Activated CD4-positive, alpha-beta memory T cell treated with anti-CD3 and anti-CD28 coated beads for 36 hours (primary cell): ENCODE data around the gene B3GALT4. TPM values are rescaled to one million over a fixed set of nuclear protein-coding genes. Genes with fewer than 3 reads are reported as not detected.
A peak's percentile ranks its signal among the peaks of the same experiment; 100 is the strongest.

ENCODE experiments used
- CTCF ChIA-PET: fragments of 350-600 bp; sonication (Branson Sonifier 250); formaldehyde crosslinking; loops from one replicate; lab custom pipeline; 2021; ENCODE audit warnings: antibody characterized with exemption, inconsistent platforms; lab: Charles Lee
- POLR2A ChIA-PET: fragments of 350-600 bp; sonication (Branson Sonifier 250); formaldehyde crosslinking; loops from one replicate; lab custom pipeline; 2021; ENCODE audit warnings: antibody characterized with exemption; lab: Charles Lee
- DNase-seq: peaks from one replicate; pipeline ENCODE4 v3.0.0-alpha.2; 2020
- H3K27ac Mint-ChIP-seq: one replicate; pipeline ENCODE4 v1.8.0; 2021; ENCODE audit warnings: mixed read lengths
- H3K27me3 Mint-ChIP-seq: one replicate; pipeline ENCODE4 v1.8.0; 2021; ENCODE audit warnings: mixed read lengths
- H3K36me3 Mint-ChIP-seq: one replicate; pipeline ENCODE4 v1.8.0; 2021; ENCODE audit warnings: mixed read lengths
- H3K4me1 Mint-ChIP-seq: one replicate; pipeline ENCODE4 v1.8.0; 2021; ENCODE audit warnings: low read depth, mixed read lengths
- H3K4me3 Mint-ChIP-seq: one replicate; pipeline ENCODE4 v1.8.0; 2021; ENCODE audit warnings: mild to moderate bottlenecking, mixed read lengths
- H3K9me3 Mint-ChIP-seq: one replicate; pipeline ENCODE4 v1.8.0; 2021; ENCODE audit warnings: mixed read lengths
- intact Hi-C: fragments of 100-400 bp; cut with micrococcal nuclease; formaldehyde crosslinking; loops from one replicate; pipeline ENCODE4 v1.15.1; 2023
- total RNA-seq, 2 experiments: library from RNA; stranded (reverse); gene quantifications; one replicate each; pipeline ENCODE4 v1.2.3, GENCODE V29; 2021

B3GALT4 gene
- total RNA-seq, 2 experiments from 2014 or later: 5.9 to 6.7 TPM

- peak overlapping the region; percentile 94 for H3K4me3 Mint-ChIP-seq
- H3K27me3 Mint-ChIP-seq: no peaks in the 10 kb centered on the region
- no peaks in the 10 kb centered on the region for H3K9me3 Mint-ChIP-seq
- intact Hi-C loops: loop anchor here (1.0 to 10.0 kb wide), 2 partner anchors 45 to 258 kb away; partner anchors contain the start of gene RPS18
- POLR2A ChIA-PET: interaction anchor here (1.1 to 3.0 kb wide), 5 partner anchors 18 to 254 kb away, joined by 3 to 14 read pairs (median 7); partner anchors contain the start of genes B3GALT4, RGL2, RPS18 and VPS52
- peaks cover 77% of the 10 kb centered on the region for H3K4me1 Mint-ChIP-seq
- CTCF ChIA-PET: interaction anchor here (0.8 to 2.3 kb wide), 2 partner anchors 17 to 75 kb away, joined by 4 to 15 read pairs; partner anchors contain the start of gene KIFC1
- peaks cover 53% of the 10 kb centered on the region for H3K36me3 Mint-ChIP-seq
- no peak for DNase-seq
- H3K27ac Mint-ChIP-seq: peak overlapping the region; percentile 57
Measured at GRCh38 chr6:33316603-33317418, 39.9 kb downstream of the B3GALT4 start.

- intact Hi-C loops: loop anchor here (1.0 to 10.0 kb wide), 2 partner anchors 45 to 257 kb away; partner anchors contain the start of gene RPS18
- Mint-ChIP-seq H3K4me3 (peak overlapping the region; percentile 94), H3K27me3 (no peaks in the 10 kb centered on the region), H3K4me1 (peaks cover 76% of the 10 kb centered on the region), H3K27ac (peak overlapping the region; percentile 57), H3K36me3 (peaks cover 53% of the 10 kb centered on the region), H3K9me3 (no peaks in the 10 kb centered on the region)
- CTCF ChIA-PET: interaction anchor here (0.8 to 2.3 kb wide), 4 partner anchors 18 to 75 kb away, joined by 4 to 15 read pairs (median 8); partner anchors contain the start of genes B3GALT4 and KIFC1
- POLR2A ChIA-PET: interaction anchor here (1.0 to 3.0 kb wide), 8 partner anchors 19 to 347 kb away, joined by 3 to 14 read pairs (median 4); partner anchors contain the start of genes B3GALT4, RGL2, RPS18 and VPS52
- DNase-seq: no peak
Measured at GRCh38 chr6:33317419-33317668, 40.4 kb downstream of the B3GALT4 start.

GRCh38 chr6:33317669-33318425, 40.9 kb downstream of the B3GALT4 start, which contains the start of gene ZBTB22:
ZBTB22 (minus strand) TSS chr6:33317744; CDS start chr6:33316916, 828 bp downstream.
- POLR2A ChIA-PET: interaction anchor here (0.6 to 3.0 kb wide), 10 partner anchors 19 to 347 kb away, joined by 3 to 14 read pairs (median 4); partner anchors contain the start of genes B3GALT4, RGL2, RPS18 and VPS52
- H3K27me3 Mint-ChIP-seq: no peaks in the 10 kb centered on the region
- peak; percentile 97 for DNase-seq
- no peaks in the 10 kb centered on the region for H3K9me3 Mint-ChIP-seq
- H3K4me1 Mint-ChIP-seq: peaks cover 71% of the 10 kb centered on the region
- peak within 1 kb of the TSS; percentile 94 for H3K4me3 Mint-ChIP-seq
- intact Hi-C loops: loop anchor here (1.0 to 10.0 kb wide), 2 partner anchors 46 to 257 kb away; partner anchors contain the start of gene RPS18
- H3K36me3 Mint-ChIP-seq: peaks cover 52% of the 10 kb centered on the region
- H3K27ac Mint-ChIP-seq: peak within 1 kb of the TSS; percentile 95
- CTCF ChIA-PET: interaction anchor here (0.7 to 2.3 kb wide), 7 partner anchors 18 to 137 kb away, joined by 3 to 15 read pairs (median 4); partner anchors contain the start of genes B3GALT4, CUTA, KIFC1 and ZBTB9

GRCh38 chr6:33318426-33319073, 41.6 kb downstream of the B3GALT4 start:
- intact Hi-C loops: loop anchor here (10.0 kb wide), 1 partner anchor 256 kb away; no protein-coding TSS in a partner anchor
- Mint-ChIP-seq H3K4me3 (peak overlapping the region; percentile 94), H3K27ac (peak overlapping the region; percentile 95), H3K4me1 (peaks cover 73% of the 10 kb centered on the region), H3K36me3 (peaks cover 46% of the 10 kb centered on the region), H3K27me3 (no peaks in the 10 kb centered on the region), H3K9me3 (no peaks in the 10 kb centered on the region)
- no peak for DNase-seq
- ChIA-PET CTCF (interaction anchor here (0.7 to 2.3 kb wide), 6 partner anchors 19 to 453 kb away, joined by 3 to 15 read pairs (median 6); partner anchors contain the start of genes B3GALT4 and CUTA), POLR2A (interaction anchor here (0.6 to 3.0 kb wide), 9 partner anchors 20 to 348 kb away, joined by 3 to 14 read pairs (median 4); partner anchors contain the start of genes RGL2, RPS18 and VPS52)

- peaks cover 43% of the 10 kb centered on the region for H3K36me3 Mint-ChIP-seq
Measured at GRCh38 chr6:33319939-33320314, 43.0 kb downstream of the B3GALT4 start.

GRCh38 chr6:33320315-33321181, 43.6 kb downstream of the B3GALT4 start:
- DNase-seq: no peak
- intact Hi-C loops: no loop called here
- peaks cover 43% of the 10 kb centered on the region for H3K36me3 Mint-ChIP-seq
- H3K4me3 Mint-ChIP-seq: peak overlapping the region; percentile 89
- ChIA-PET POLR2A (no interaction called here), CTCF (interaction anchor here (1.1 to 1.5 kb wide), 3 partner anchors 21 to 43 kb away, joined by 3 to 5 read pairs (median 4); partner anchors contain the start of gene B3GALT4)
- H3K27me3 Mint-ChIP-seq: no peaks in the 10 kb centered on the region
- peak overlapping the region; percentile 98 for H3K27ac Mint-ChIP-seq
- H3K4me1 Mint-ChIP-seq: peaks cover 72% of the 10 kb centered on the region
- H3K9me3 Mint-ChIP-seq: no peaks in the 10 kb centered on the region

More at GRCh38 chr6:33319939-33320314, 43.0 kb downstream of the B3GALT4 start:
- Mint-ChIP-seq H3K27ac (peak overlapping the region; percentile 98), H3K27me3 (no peaks in the 10 kb centered on the region), H3K4me1 (peaks cover 78% of the 10 kb centered on the region), H3K4me3 (no peak overlapping the region), H3K9me3 (no peaks in the 10 kb centered on the region)
- DNase-seq: no peak
- ChIA-PET POLR2A (no interaction called here), CTCF (no interaction called here)
- intact Hi-C loops: loop anchor here (10.0 kb wide), 1 partner anchor 255 kb away; no protein-coding TSS in a partner anchor

- CTCF ChIA-PET: interaction anchor here (1.1 to 1.5 kb wide), 3 partner anchors 22 to 44 kb away, joined by 3 to 5 read pairs (median 4); partner anchors contain the start of gene B3GALT4
- H3K27ac Mint-ChIP-seq: peak overlapping the region; percentile 98
Measured at GRCh38 chr6:33321227-33321626, 44.3 kb downstream of the B3GALT4 start.

GRCh38 chr6:33323623-33323948, 46.7 kb downstream of the B3GALT4 start:
- Mint-ChIP-seq H3K9me3 (no peaks in the 10 kb centered on the region), H3K4me1 (peaks cover 47% of the 10 kb centered on the region), H3K27ac (peak overlapping the region; percentile 98), H3K27me3 (no peaks in the 10 kb centered on the region), H3K4me3 (peak overlapping the region; percentile 89), H3K36me3 (peaks cover 37% of the 10 kb centered on the region)
- no peak for DNase-seq
- CTCF ChIA-PET: interaction anchor here (1.0 to 1.1 kb wide), 2 partner anchors 83 to 102 kb away, joined by 3 read pairs; no protein-coding TSS in a partner anchor
- POLR2A ChIA-PET: interaction anchor here (0.7 to 1.1 kb wide), 5 partner anchors 19 to 247 kb away, joined by 3 to 5 read pairs (median 4); partner anchors contain the start of genes RGL2 and ZBTB9
- intact Hi-C loops: loop anchor here (1.0 kb wide), 4 partner anchors 9 to 87 kb away; partner anchors contain the start of genes KIFC1, TAPBP and VPS52

More at GRCh38 chr6:33321227-33321626, 44.3 kb downstream of the B3GALT4 start:
- Mint-ChIP-seq H3K4me1 (peaks cover 65% of the 10 kb centered on the region), H3K9me3 (no peaks in the 10 kb centered on the region), H3K36me3 (peaks cover 43% of the 10 kb centered on the region), H3K27me3 (no peaks in the 10 kb centered on the region), H3K4me3 (peak overlapping the region; percentile 89)
- no peak for DNase-seq
- POLR2A ChIA-PET: interaction anchor here (0.7 kb wide), 1 partner anchor 23 kb away, joined by 4 read pairs; no protein-coding TSS in a partner anchor
- intact Hi-C loops: no loop called here

- peaks cover 41% of the 10 kb centered on the region for H3K4me1 Mint-ChIP-seq
- H3K27ac Mint-ChIP-seq: peak overlapping the region; percentile 98
- peaks cover 31% of the 10 kb centered on the region for H3K36me3 Mint-ChIP-seq
- ChIA-PET POLR2A (interaction anchor here (0.9 to 1.1 kb wide), 4 partner anchors 18 to 246 kb away, joined by 3 to 5 read pairs (median 4); partner anchors contain the start of genes RGL2 and ZBTB9), CTCF (interaction anchor here (1.1 kb wide), 1 partner anchor 101 kb away, joined by 3 read pairs; no protein-coding TSS in a partner anchor)
- H3K9me3 Mint-ChIP-seq: no peaks in the 10 kb centered on the region
- intact Hi-C loops: no loop called here
- peak overlapping the region; percentile 89 for H3K4me3 Mint-ChIP-seq
- no peak for DNase-seq
- no peaks in the 10 kb centered on the region for H3K27me3 Mint-ChIP-seq
Measured at GRCh38 chr6:33324125-33324524, 47.2 kb downstream of the B3GALT4 start.
